Naive B cell (primary cell): ENCODE data around the gene CCNL2. TPM values are rescaled to one million over a fixed set of nuclear protein-coding genes. Genes with fewer than 3 reads are reported as not detected.

Experiments used
- ATAC-seq, 2 donors: fragments of 150-1000 bp; cut with Tn5 transposase; 2 replicates each; pipeline ENCODE4 v1.10.0; 2021; ENCODE audit warnings: low read depth in 2 of 2, mild to moderate bottlenecking in 2 of 2, moderate library complexity in 2 of 2
- DNase-seq: peaks from one replicate; pipeline ENCODE4 v3.0.0; 2022
- H3K27ac Mint-ChIP-seq, 6 donors: one replicate each; pipeline ENCODE4 v1.8.0; 2020 to 2022; ENCODE audit warnings: mild to moderate bottlenecking in 6 of 6, mixed read lengths in 6 of 6, moderate library complexity in 5 of 6, inconsistent platforms in 2 of 6
- H3K27me3 Mint-ChIP-seq, 3 donors: one replicate each; pipeline ENCODE4 v1.8.0; 2021 to 2022; ENCODE audit warnings: mixed read lengths in 3 of 3, mild to moderate bottlenecking in 1 of 3
- H3K36me3 Mint-ChIP-seq, 2 donors: one replicate each; pipeline ENCODE4 v1.8.0; 2020 to 2022; ENCODE audit warnings: mixed read lengths in 2 of 2, inconsistent platforms in 1 of 2, mild to moderate bottlenecking in 1 of 2
- H3K4me1 Mint-ChIP-seq, 3 donors: one replicate each; pipeline ENCODE4 v1.8.0; 2020 to 2022; ENCODE audit warnings: mixed read lengths in 3 of 3, inconsistent platforms in 1 of 3, mild to moderate bottlenecking in 1 of 3, moderate library complexity in 1 of 3
- H3K4me3 Mint-ChIP-seq, 8 donors: one replicate each; pipeline ENCODE4 v1.8.0; 2020 to 2022; ENCODE audit warnings: mild to moderate bottlenecking in 8 of 8, mixed read lengths in 8 of 8, moderate library complexity in 8 of 8, inconsistent platforms in 2 of 8
- H3K9me3 Mint-ChIP-seq, 7 donors: one replicate each; pipeline ENCODE4 v1.8.0; 2020 to 2022; ENCODE audit warnings: mixed read lengths in 7 of 7, mild to moderate bottlenecking in 5 of 7, inconsistent platforms in 2 of 7, moderate library complexity in 1 of 7
- polyA plus RNA-seq, 6 donors: library from polyadenylated mRNA; unstranded; fragments of 300-500 nt; fragmentation: Illumina TruSeq; gene quantifications; one replicate each; pipeline ENCODE4 v1.2.3, GENCODE V29; 2021; ENCODE audit warnings: low read depth in 6 of 6

CCNL2 gene
- polyA plus RNA-seq, 6 donors from 2014 or later, result 16.8 to 50.2 (median 24.6) TPM

DNA sequence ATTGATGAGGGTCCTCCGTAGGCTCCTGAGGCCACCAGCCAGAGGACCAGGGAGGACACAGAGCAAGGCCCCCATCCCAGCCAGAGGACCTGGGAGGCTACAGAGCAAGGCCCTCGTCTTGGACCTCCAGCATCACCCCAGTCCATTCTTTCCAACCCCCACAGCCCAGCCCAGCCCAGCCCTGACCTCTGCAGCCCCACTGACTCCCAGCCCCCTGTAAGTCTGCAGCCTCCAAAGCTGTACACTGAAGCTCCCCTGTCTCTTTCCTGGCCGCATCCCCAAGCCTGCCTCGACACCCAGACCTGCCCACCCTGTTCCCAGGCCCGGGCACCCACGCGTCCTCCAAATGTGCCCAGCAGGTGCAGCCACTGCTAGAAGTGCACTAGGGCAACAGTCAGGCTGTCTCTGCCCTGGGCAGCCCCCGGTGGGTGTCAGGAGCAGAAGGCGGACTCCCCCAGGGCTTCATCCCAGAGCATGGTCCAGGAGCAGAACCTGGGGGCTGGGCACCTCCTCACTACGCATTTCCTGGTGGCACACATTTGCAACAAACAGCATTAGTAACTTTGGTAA is 52.0 kb downstream of the CCNL2 start:
- Mint-ChIP-seq H3K4me1 (peaks cover 6 to 19% (median 14%) of the 10 kb centered on the region in 3 donors), H3K27ac (peak overlapping the region in 1 of 6 donors; percentile 64), H3K27me3 (peaks cover 0 to 2% (median 0%) of the 10 kb centered on the region in 3 donors), H3K9me3 (no peaks in the 10 kb centered on the region), H3K36me3 (no peaks in the 10 kb centered on the region), H3K4me3 (peak overlapping the region in 7 of 8 donors; percentile 49 to 86 (median 76))
- ATAC-seq (no peak), DNase-seq (no peak)

DNA sequence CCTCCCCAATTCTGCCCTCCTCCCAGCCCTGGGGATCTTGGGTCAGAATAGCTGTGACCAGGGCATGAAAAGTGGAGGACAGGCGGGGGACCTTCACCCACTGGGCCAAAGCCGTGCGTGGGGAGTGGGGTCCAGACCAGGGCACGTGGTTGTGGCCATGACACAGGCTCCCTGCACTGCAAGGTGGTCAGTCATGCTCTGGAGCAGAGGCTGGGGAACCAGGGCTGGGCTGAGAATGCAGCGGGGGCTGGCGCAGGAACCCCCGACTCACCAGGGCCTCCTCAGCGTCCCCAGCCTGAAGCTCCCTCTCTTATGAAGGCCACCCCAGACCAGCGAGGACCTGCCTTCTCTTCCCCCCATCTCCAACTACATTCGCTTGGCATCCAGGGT is 52.6 kb downstream of the CCNL2 start:
- Mint-ChIP-seq H3K36me3 (no peaks in the 10 kb centered on the region), H3K27me3 (no peaks in the 10 kb centered on the region), H3K4me1 (peaks cover 3 to 15% (median 12%) of the 10 kb centered on the region in 3 donors), H3K4me3 (peak overlapping the region in 4 of 8 donors; percentile 49 to 76 (median 68)), H3K27ac (no peak overlapping the region), H3K9me3 (no peaks in the 10 kb centered on the region)
- no peak for ATAC-seq
- no peak for DNase-seq

DNA sequence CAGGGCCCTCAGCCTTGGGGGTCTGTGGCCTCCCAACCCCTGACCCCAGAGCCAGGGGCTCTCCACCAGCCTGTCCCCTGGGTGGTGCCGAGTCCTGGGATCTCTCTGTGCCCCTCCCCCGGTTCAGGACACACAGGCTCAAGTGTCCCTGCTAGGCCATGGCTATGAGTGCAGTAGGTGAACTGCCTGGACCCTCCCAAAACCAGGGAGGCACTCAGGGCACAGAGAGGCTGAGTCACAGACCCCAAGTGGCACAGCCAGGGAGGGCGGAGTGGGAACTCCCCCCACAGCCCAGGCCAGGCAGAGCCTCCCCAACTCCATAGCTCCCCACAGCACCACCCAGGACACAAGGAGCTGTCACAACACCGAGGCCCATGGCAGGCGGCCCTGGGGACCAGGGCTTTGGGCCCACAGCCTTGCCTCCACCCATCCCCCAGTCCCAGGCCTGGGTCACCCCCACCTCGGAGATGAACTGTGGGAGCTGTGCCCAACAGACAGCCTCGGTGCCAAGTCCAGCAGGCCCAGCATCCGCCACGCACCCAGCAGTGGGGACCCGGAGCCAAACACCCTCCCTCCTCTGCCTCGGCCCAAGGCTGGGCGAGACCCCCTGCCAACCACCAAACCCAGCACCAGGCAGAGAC is 53.2 kb downstream of the CCNL2 start:
- Mint-ChIP-seq H3K27ac (no peak overlapping the region), H3K27me3 (no peaks in the 10 kb centered on the region), H3K9me3 (no peaks in the 10 kb centered on the region), H3K4me1 (peaks cover 3 to 15% (median 14%) of the 10 kb centered on the region in 3 donors), H3K36me3 (no peaks in the 10 kb centered on the region), H3K4me3 (peak overlapping the region in 2 of 8 donors; percentile 61)
- DNase-seq (no peak), ATAC-seq (no peak)

DNA sequence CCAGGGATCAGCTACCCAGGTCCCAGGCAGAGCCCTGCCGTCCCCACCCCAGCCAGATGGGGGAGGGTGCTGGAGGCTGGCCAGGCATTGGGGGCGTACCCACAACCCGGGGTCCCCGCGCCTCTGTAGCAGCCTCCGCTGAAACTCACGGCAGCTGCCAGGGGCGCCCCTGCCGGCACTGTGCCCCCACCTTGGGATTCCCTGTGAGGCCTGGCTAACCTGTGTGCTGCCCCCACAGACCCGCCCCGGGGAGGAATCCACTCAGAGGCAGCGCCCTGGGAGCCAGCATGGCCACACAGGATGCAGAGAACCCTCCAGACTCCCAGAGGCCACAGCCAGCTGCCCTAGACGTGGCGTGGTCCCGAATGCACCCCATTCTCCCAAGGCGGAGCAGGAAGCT is 53.8 kb downstream of the CCNL2 start:
- H3K36me3 Mint-ChIP-seq, result no peaks in the 10 kb centered on the region
- no peak overlapping the region for H3K27ac Mint-ChIP-seq
- no peaks in the 10 kb centered on the region for H3K9me3 Mint-ChIP-seq

DNA sequence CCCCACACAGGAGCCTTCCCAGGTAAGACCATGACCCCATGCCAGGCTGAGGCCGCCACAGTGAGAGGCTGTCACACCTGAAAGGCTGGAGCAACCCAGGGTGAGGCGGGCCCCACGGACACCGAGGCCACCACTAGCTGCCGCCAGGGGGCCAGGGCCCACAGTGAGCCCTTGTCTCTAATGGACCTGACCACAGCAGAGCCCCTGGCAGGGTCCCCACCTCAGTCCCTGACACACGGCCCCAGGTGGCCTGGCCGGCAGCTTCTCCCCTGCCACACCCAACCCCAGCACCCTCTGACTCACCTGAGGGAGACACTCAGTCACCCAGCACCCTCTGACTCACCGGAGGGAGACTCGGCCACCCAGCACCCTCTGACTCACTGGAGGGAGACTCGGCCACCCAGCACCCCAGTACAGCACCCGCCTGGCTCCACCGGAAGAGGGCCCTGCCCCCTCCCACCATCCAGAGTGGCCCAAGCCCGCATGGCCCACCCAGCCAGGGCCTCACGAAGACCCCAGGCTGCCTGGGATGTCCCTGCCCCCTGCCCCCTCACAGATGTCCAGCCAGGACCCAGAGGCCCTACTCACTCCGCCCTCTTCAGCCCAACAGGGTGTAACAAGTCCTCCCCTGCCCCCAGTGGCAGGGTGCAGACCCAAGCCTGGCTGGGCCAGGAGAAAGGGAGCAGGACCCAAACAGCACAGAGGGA is 54.3 kb downstream of the CCNL2 start:
- no peaks in the 10 kb centered on the region for H3K9me3 Mint-ChIP-seq
- ATAC-seq (no peak), DNase-seq (no peak)
- H3K4me3 Mint-ChIP-seq, result no peak overlapping the region
- peaks cover 3 to 16% (median 15%) of the 10 kb centered on the region in 3 donors for H3K4me1 Mint-ChIP-seq
- no peaks in the 10 kb centered on the region for H3K27me3 Mint-ChIP-seq
- H3K27ac Mint-ChIP-seq, result no peak overlapping the region
- no peaks in the 10 kb centered on the region for H3K36me3 Mint-ChIP-seq

More for the DNA sequence above, 53.8 kb downstream of the CCNL2 start:
- DNase-seq (no peak), ATAC-seq (no peak)
- Mint-ChIP-seq H3K27me3 (no peaks in the 10 kb centered on the region), H3K4me1 (peaks cover 3 to 16% (median 15%) of the 10 kb centered on the region in 3 donors), H3K4me3 (no peak overlapping the region)

DNA sequence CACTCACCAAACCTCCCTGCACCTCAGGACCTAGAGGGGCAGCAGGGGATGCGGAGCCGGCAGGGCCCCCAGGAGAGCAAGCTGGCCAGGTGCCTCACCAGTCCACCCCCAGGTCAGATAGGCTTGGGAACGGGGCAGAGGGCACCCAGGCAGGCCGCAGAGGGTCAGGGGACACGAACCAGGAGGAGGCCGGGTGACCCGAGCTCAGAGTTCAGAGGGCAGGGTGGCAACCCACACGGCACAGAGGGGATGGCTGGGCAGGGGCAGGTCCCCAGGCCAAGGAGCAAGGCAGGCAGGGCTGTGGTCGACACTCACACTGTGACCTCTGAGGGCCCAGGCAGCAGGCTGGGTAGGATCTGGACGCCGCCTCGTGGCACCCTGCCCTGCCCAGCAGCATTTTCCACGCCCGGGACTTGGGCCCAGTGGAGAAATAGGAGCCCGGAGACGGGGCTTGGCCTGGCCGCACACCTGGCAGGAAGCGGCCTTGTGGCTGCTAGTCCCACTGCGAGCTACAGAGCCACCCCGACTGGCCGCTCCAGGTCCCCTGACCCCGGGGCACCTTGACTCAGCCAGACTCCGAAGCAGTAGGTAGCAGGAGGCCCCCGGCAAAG is 55.2 kb downstream of the CCNL2 start:
- Mint-ChIP-seq H3K27ac (no peak overlapping the region), H3K4me3 (no peak overlapping the region), H3K9me3 (no peaks in the 10 kb centered on the region), H3K4me1 (peaks cover 3 to 16% (median 15%) of the 10 kb centered on the region in 3 donors), H3K36me3 (no peaks in the 10 kb centered on the region), H3K27me3 (no peaks in the 10 kb centered on the region)
- ATAC-seq, result no peak
- no peak for DNase-seq

DNA sequence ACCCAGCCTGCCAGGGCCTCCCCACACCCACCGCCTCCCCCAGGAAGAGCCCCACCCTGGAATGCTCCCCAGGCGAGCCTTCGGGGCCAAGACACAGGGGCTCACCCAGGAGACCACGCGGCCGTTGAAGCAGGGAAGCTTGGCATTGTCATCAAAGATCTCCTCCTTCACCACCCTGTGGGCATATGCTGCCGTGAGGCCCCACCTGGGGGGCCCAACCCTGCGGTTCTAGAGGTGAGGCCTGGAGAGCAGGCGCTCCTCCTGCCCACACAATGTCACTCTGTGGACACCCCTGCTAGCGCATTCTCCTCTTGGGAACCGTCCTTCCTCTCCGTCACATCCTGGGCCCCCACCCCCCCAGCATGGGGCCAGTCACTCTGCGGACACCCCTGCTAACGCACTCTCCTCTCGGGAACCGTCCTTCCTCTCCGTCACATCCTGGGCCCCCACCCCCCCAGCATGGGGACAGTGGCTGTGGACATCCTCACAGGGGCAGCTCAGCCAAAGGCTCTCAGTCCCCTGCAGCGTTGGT is 56.5 kb downstream of the CCNL2 start:
- Mint-ChIP-seq H3K9me3 (no peaks in the 10 kb centered on the region), H3K4me3 (no peak overlapping the region), H3K27ac (no peak overlapping the region), H3K36me3 (no peaks in the 10 kb centered on the region), H3K4me1 (peaks cover 3 to 12% (median 8%) of the 10 kb centered on the region in 3 donors), H3K27me3 (no peaks in the 10 kb centered on the region)
- ATAC-seq (no peak), DNase-seq (no peak)

DNA sequence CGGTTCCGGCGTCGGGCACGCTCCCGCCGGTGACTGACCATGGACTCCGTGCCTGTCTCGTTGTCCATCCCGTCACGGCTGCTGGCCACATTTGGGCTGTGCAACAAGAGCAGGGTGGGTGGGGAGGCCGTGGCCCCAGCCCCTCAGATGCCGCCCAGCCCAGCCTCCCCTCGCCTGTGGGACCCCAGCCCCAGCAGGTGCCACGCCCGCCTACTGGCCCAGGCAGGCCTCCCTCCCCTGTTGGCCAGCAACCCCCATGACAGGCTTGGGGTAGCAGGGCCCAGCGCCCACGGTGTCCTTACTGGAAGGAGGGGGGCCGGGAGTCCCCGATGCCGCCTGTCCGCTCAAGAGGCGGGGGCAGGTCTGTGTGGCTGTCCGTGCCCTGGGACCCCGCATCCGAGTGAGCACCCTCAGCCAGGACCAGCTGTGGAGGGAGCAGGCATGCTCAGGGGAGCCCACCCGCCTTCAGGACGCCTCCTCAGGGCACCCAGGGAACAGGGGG is 57.0 kb downstream of the CCNL2 start:
- Mint-ChIP-seq H3K27ac (no peak overlapping the region), H3K4me3 (no peak overlapping the region), H3K4me1 (peaks cover 3 to 8% (median 5%) of the 10 kb centered on the region in 3 donors), H3K9me3 (no peaks in the 10 kb centered on the region), H3K27me3 (no peaks in the 10 kb centered on the region), H3K36me3 (no peaks in the 10 kb centered on the region)
- ATAC-seq (no peak), DNase-seq (no peak)

DNA sequence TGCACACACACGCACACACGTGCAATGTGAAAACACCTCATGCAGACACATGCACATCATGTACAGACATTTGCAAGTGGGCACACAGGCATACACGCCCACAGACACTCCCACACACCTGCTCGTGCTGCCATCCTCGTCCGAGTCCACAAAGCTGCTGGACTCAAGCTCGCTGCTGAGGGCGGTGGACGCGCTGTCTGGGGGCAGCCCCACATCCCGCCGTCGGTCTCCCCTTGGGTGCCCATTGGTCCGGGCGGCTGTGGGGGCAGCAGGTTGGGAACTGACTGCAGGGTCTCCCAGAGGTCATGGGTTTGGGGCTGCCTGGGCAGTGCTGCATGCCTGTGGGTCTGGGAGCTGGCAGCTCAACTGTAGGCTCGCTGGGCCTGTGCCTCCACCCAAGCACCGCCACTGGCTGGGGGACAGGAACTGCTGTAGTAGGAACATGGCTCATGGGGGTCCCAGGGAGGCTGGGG is 57.5 kb downstream of the CCNL2 start:
- Mint-ChIP-seq H3K9me3 (no peaks in the 10 kb centered on the region), H3K27me3 (no peaks in the 10 kb centered on the region), H3K4me1 (peaks cover under 1 to 4% (median 4%) of the 10 kb centered on the region in 3 donors), H3K27ac (no peak overlapping the region), H3K36me3 (no peaks in the 10 kb centered on the region), H3K4me3 (no peak overlapping the region)
- DNase-seq, result no peak
- ATAC-seq, result no peak

DNA sequence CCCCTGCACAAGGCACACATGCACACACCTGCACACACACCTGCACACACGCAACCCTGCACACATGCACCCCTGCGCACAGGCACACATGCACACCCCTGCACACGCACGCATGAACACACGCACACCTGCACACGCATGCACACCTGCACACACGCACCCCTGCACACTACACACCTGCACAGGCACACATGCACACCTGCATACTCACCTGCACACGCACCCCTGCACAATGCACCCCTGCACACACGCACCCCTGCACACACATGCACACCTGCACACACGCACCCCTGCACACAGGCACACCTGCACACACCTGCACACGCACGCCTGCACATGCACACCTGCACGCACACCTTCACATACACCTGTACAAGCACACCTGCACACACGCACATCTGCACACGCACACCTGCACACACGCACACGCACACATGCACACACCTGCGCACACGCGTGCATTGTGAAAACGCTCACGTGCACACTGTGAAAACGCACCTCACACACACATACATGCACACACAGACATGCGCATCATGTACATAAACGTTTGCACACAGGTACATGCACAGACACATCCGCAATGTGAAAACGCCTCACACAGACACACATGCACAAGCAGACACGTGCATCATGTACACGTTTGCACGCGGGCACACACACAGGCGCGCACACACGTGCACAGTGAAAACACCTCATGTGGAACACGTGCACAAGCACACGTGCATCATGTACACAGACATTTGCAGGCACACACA is 58.2 kb downstream of the CCNL2 start:
- H3K36me3 Mint-ChIP-seq, result no peaks in the 10 kb centered on the region
- no peak overlapping the region for H3K4me3 Mint-ChIP-seq
- no peak for DNase-seq
- H3K27me3 Mint-ChIP-seq, result no peaks in the 10 kb centered on the region
- no peak for ATAC-seq
- H3K4me1 Mint-ChIP-seq, result peaks cover 0 to 4% (median 4%) of the 10 kb centered on the region in 3 donors
- H3K9me3 Mint-ChIP-seq, result no peaks in the 10 kb centered on the region
- peak overlapping the region in 2 of 6 donors; percentile 47 to 79 for H3K27ac Mint-ChIP-seq

DNA sequence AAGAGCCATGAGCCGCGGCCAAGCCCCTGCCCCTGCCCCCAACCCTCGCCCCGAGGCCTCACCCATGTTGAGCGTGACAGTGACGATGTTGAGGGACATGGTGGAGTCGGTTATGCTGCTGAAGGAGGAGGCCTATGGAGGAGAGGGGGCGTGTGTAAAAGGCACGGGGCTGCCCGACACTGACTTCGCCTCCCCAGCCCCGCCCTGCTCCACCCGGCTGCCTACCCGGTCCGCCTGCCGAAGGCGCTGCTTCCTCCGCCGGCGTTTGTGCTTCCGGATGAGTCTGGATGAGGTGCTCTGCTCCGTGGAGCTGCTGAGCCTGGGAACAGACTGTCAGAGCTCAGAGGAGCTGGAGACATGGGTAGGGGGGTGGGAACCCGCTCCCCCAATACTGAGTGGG is 59.0 kb downstream of the CCNL2 start:
- H3K27me3 Mint-ChIP-seq, result no peaks in the 10 kb centered on the region
- DNase-seq (no peak), ATAC-seq (no peak)
- no peak overlapping the region for H3K4me3 Mint-ChIP-seq
- H3K4me1 Mint-ChIP-seq, result peaks cover 0 to 4% (median 4%) of the 10 kb centered on the region in 3 donors
- H3K9me3 Mint-ChIP-seq, result no peaks in the 10 kb centered on the region
- no peaks in the 10 kb centered on the region for H3K36me3 Mint-ChIP-seq
- H3K27ac Mint-ChIP-seq, result no peak overlapping the region

DNA sequence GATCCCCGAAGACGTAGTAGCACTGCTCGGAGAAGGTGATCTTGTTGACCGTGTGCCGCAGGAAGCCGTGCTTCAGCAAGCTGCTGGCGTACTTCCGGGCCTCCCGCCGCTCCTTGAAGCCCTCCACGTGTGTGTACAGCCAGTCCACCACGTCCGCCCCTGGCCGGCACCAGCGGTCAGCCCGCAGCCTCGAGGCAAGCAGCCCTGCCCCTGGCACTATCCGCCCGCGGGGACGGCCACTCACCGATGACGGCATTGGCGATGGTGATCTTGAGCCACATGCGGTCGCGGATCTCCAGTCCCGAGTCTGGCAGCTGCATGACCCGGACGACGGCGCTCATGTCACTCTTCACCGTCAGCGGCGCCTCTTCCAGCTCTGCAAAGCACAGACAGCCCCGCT is 60.9 kb downstream of the CCNL2 start:
- no peak overlapping the region for H3K4me3 Mint-ChIP-seq
- H3K27ac Mint-ChIP-seq, result no peak overlapping the region
- H3K9me3 Mint-ChIP-seq, result no peaks in the 10 kb centered on the region
- H3K27me3 Mint-ChIP-seq, result no peaks in the 10 kb centered on the region
- H3K4me1 Mint-ChIP-seq, result peaks cover 0 to 4% (median under 1%) of the 10 kb centered on the region in 3 donors
- DNase-seq (no peak), ATAC-seq (no peak)
- no peaks in the 10 kb centered on the region for H3K36me3 Mint-ChIP-seq

DNA sequence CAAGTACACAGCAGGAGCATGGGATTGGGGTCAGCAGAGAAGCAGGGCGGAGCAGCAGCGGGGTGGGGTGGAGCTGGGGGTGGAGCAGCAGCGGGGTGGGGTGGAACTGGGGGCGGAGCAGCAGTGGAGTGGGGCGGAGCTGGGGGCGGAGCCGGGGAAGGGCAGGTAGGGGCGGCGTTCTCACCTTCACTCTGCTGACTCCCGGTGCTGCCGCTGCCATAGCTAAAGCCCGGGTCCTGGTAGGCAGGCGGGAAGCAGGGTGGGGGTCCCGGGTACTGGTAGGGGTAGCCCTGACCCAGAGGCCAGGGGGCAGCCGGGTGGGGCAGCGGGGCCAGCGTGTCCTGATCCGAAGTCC is 61.4 kb downstream of the CCNL2 start:
- no peaks in the 10 kb centered on the region for H3K27me3 Mint-ChIP-seq
- H3K36me3 Mint-ChIP-seq, result no peaks in the 10 kb centered on the region
- H3K27ac Mint-ChIP-seq, result no peak overlapping the region
- DNase-seq (no peak), ATAC-seq (peak in 1 of 2 donors; percentile 37)
- H3K4me3 Mint-ChIP-seq, result no peak overlapping the region
- no peaks in the 10 kb centered on the region for H3K9me3 Mint-ChIP-seq
- peaks cover 0 to 4% (median 0%) of the 10 kb centered on the region in 3 donors for H3K4me1 Mint-ChIP-seq
